Pancreas (tissue), 10 donors: ENCODE data around the gene SLC6A15. TPM values are rescaled to one million over a fixed set of nuclear protein-coding genes. Genes with fewer than 3 reads are reported as not detected.

Experiments
- ATAC-seq, 4 donors: fragments of 200-7000 bp; cut with Tn5 transposase; one replicate each; pipeline versions ENCODE4 v1.8.0 to v1.9.1; 2020; ENCODE audit warnings: mild to moderate bottlenecking in 4 of 4, moderate library complexity in 4 of 4
- DNase-seq, 6 donors: peaks; one replicate each; pipeline ENCODE4 v3.0.0-alpha.2; 2020
- FAIRE-seq: peaks from 2 replicates; lab custom pipeline; 2012; peaks lifted over from hg19 to GRCh38; lab: Jason Lieb, UNC
- H3K27ac ChIP-seq, 4 donors: fragments of 200-600 bp; sonication (generic); 1 replicate in 3 of 4; 2 replicates in 1 of 4; pipeline versions ENCODE4 v1.5.0 to v1.8.0; 2020
- H3K27me3 ChIP-seq, 4 donors: fragments of 200-600 bp; one replicate each; pipeline ENCODE4 v1.8.0; 2021
- H3K36me3 ChIP-seq, 3 donors: fragments of 200-600 bp; sonication (generic) in 1 of 3; one replicate each; pipeline versions ENCODE4 v1.5.0 to v1.8.0; 2020 to 2021
- H3K4me1 ChIP-seq, 3 donors: fragments of 200-600 bp; one replicate each; pipeline ENCODE4 v1.8.0; 2021
- H3K4me3 ChIP-seq, 4 donors: fragments of 200-600 bp; sonication (generic) in 2 of 4; one replicate each; pipeline versions ENCODE4 v1.5.0 to v1.8.0; 2020 to 2021
- H3K9me3 ChIP-seq, 4 donors: fragments of 200-600 bp; one replicate each; pipeline ENCODE4 v1.8.0; 2021
- WGBS, 2 donors: extraction: QIAGEN DNeasy Blood & Tissue Kit; methylation state at CpG; one replicate each; pipeline ENCODE4 v1.1.7; 2013; 5-methylcytosine and 5-hydroxymethylcytosine counted together
- intact Hi-C, 3 donors: fragments of 100-400 bp; cut with DNase I; formaldehyde crosslinking; loops; one replicate each; pipeline versions ENCODE4 v1.11.1 to v1.14.2; 2022
- polyA plus RNA-seq, 2 donors: library from polyadenylated mRNA; stranded (reverse); fragments of 200-250 nt; gene quantifications; one replicate each; pipeline ENCODE4 v1.2.3, GENCODE V29; 2013
- total RNA-seq, 6 donors: library from RNA; stranded (reverse); fragmentation: NEBNext Ultra II Directional in 4 of 6; extraction: Animal tissue kit (Norgen Biotek cat#: 25700) in 4 of 6; gene quantifications; one replicate each; pipeline versions ENCODE4 v1.2.1 to v1.2.4, GENCODE V29; 2021 to 2023
- TF ChIP-seq, protein P1 (sequence below), 4 donors: fragments of 200-600 bp; sonication (generic) in 3 of 4; IDR thresholded peaks; one replicate each; pipeline versions ENCODE4 v1.5.0 to v1.8.0; 2021; ENCODE audit warnings: antibody characterized with exemption in 4 of 4
- donor health status: healthy with polysubstance abuse.
- donor health status: DM: no; HTN: no; CAD: no; lungs with moderate emphysema.
- donor health status: DM: no; HTN: no; CAD: no.
- donor health status: control.
- donor health status: control.
- donor health status: Bipolar disorder and iron deficiency.
- donor health status: DM: yes; HTN: yes; CAD: no.
- donor health status: DM: no; HTN: no; CAD: no.
- donor health status: DM: no; HTN: no; CAD: no.
- donor health status: DM: yes; HTN: yes; CAD: no.

The SLC6A15 gene
- total and polyA plus RNA-seq, 8 donors: 0.07 TPM; not detected in 7

DNA sequence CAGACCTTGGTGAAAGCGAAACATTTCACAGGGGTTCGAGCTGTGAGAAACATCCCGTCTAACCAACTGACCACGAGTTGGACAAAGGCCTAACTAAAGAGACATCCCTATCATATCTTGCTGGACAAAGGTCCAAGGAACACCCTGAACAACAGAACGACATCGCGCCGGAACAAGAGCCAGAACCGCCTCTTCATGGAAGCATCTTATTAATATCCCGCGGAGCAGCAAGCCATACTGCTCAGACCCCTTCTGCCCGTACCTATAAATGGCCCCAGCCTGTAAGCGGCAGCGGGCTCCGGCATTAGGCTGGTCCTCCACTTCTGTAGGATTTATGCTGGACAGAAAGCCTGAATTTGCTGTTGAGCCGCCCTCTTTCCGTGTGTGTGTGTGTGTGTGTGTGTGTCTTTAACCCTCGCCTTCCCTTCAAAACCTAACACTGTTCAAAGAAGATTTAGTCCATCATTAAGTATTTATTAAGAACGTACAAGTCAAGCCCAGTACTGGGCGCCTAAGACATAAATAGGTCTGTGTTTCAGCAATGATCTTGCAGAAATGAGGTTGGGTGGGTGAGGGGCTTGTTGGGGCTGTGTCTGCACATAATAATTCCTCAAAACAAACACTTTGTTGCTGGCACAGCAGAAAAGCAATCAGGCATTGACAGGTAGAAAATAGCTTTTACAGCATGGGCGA is 1.9 kb downstream of the SLC6A15 start:
- Histone ChIP-seq H3K9me3 (no peaks in the 10 kb centered on the region), H3K27me3 (peaks cover 0 to 24% (median 0%) of the 10 kb centered on the region in 4 donors), H3K4me1 (peaks cover 0 to 13% (median 10%) of the 10 kb centered on the region in 3 donors), H3K27ac (no peak overlapping the region), H3K4me3 (peak overlapping the region in 3 of 4 donors; percentile 10 to 44 (median 24)), H3K36me3 (no peaks in the 10 kb centered on the region)
- ATAC-seq (peak in 1 of 4 donors; percentile 7), DNase-seq (peak in 1 of 6 donors; percentile 21), FAIRE-seq (no peak)
- 10 to 11% methylated on average over 21 of the region's 21 CpGs for WGBS, 2 donors
- TF ChIP-seq, protein P1, sequence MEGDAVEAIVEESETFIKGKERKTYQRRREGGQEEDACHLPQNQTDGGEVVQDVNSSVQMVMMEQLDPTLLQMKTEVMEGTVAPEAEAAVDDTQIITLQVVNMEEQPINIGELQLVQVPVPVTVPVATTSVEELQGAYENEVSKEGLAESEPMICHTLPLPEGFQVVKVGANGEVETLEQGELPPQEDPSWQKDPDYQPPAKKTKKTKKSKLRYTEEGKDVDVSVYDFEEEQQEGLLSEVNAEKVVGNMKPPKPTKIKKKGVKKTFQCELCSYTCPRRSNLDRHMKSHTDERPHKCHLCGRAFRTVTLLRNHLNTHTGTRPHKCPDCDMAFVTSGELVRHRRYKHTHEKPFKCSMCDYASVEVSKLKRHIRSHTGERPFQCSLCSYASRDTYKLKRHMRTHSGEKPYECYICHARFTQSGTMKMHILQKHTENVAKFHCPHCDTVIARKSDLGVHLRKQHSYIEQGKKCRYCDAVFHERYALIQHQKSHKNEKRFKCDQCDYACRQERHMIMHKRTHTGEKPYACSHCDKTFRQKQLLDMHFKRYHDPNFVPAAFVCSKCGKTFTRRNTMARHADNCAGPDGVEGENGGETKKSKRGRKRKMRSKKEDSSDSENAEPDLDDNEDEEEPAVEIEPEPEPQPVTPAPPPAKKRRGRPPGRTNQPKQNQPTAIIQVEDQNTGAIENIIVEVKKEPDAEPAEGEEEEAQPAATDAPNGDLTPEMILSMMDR (IDR thresholded peaks at IDR 0.05): no peak
- intact Hi-C loops: no loop called here

GRCh38 chr12:84904051-84904450 is 8.5 kb downstream of the SLC6A15 start:
- no peak overlapping the region for H3K27ac ChIP-seq
- WGBS, 2 donors: 0 to 7% methylated on average over 2 of the region's 2 CpGs
- H3K4me1 ChIP-seq: no peaks in the 10 kb centered on the region
- no peak overlapping the region for H3K4me3 ChIP-seq
- DNase-seq: no peak
- no peak for ATAC-seq
- TF ChIP-seq, protein P1 (IDR thresholded peaks at IDR 0.05): no peak
- intact Hi-C loops: no loop called here
- no peaks in the 10 kb centered on the region for H3K36me3 ChIP-seq
- FAIRE-seq: no peak
- H3K9me3 ChIP-seq: no peaks in the 10 kb centered on the region
- H3K27me3 ChIP-seq: peaks cover 0 to 14% (median 3%) of the 10 kb centered on the region in 4 donors

- ATAC-seq (no peak), DNase-seq (no peak), FAIRE-seq (no peak)
- Histone ChIP-seq H3K4me1 (no peaks in the 10 kb centered on the region), H3K9me3 (no peaks in the 10 kb centered on the region), H3K27ac (no peak overlapping the region), H3K27me3 (peaks cover 0 to 5% (median 2%) of the 10 kb centered on the region in 4 donors), H3K36me3 (no peaks in the 10 kb centered on the region), H3K4me3 (no peak overlapping the region)
- WGBS, 2 donors: 50 to 57% methylated on average over 5 of the region's 5 CpGs
- TF ChIP-seq, protein P1 (IDR thresholded peaks at IDR 0.05): no peak
- intact Hi-C loops: no loop called here
Measured at GRCh38 chr12:84891106-84891838, 21.3 kb downstream of the SLC6A15 start.

DNA sequence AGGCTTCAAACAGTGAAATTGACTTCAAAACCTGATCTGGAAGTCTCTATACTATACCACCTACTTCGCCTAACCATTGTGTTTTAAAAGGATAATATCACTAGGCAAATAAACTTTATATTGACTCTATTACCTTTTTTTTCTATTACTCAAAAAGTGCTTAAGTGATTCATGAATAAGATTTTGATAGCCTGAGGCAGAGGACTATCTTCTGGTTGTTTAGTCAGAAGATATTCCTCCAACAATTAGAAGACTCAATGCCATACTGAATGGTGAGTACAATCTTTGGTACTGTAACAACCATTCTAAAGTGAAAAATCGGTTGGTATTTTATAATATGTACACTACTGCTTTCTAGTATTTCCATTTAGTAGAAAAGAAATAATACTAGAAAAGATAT is 22.8 kb downstream of the SLC6A15 start:
- intact Hi-C loops: no loop called here
- Histone ChIP-seq H3K27me3 (peaks cover 0 to 6% (median 1%) of the 10 kb centered on the region in 4 donors), H3K9me3 (no peaks in the 10 kb centered on the region), H3K4me3 (no peak overlapping the region), H3K36me3 (no peaks in the 10 kb centered on the region), H3K27ac (no peak overlapping the region), H3K4me1 (no peaks in the 10 kb centered on the region)
- TF ChIP-seq, protein P1 (IDR thresholded peaks at IDR 0.05): no peak
- 29 to 44% methylated on average over 2 of the region's 2 CpGs for WGBS, 2 donors
- DNase-seq (no peak), FAIRE-seq (no peak), ATAC-seq (no peak)
